ENCODE results near the gene DUSP21.
"Not testable (repeated sequence)": the region's sequence is repeated elsewhere in the genome, so short reads cannot be mapped to it uniquely, and the experiment has no call there.

Gene DUSP21

GRCh38 chrX:44843753-44844152 lies at the start of gene DUSP21:
Gene DUSP21 (plus strand): TSS chrX:44844021. CDS start chrX:44844133, 112 bp downstream.
- in situ Hi-C loops (cut with MboI; ENCODE audit: low sequenced_read_pairs) = loop anchor here (25.0 kb wide), 1 partner anchor 106 kb away; no protein-coding TSS in a partner anchor

- in situ Hi-C loops (cut with MboI; ENCODE audit: low sequenced_read_pairs) = no loop called here
These were observed 47.8 kb upstream of the DUSP21 start for GRCh38 chrX:44795945-44796450.

DNA sequence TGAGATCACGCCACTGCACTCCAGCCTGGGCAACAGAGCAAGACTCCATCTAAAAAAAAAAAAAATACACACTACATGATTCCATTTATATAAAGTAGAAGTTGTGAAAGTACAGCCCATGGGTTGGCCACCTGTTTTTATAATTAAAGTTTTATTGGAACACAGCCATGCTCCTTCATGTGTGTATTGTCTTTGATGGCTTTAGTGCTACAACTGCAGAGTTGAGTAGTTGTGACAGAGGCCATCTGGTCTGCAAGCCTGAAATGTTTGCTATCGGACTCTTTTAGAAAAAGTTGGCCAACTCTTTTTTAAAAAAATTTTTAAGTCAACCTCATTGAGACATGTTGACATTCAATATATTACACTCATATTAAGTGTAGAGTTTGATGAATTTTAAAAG lies 41.2 kb upstream of the DUSP21 start:
- in situ Hi-C loops (cut with MboI; ENCODE audit: low sequenced_read_pairs) = no loop called here

GRCh38 chrX:44815681-44816080 lies 28.1 kb upstream of the DUSP21 start:
- in situ Hi-C loops (cut with MboI; ENCODE audit: low sequenced_read_pairs) = no loop called here

- in situ Hi-C loops (cut with MboI; ENCODE audit: low sequenced_read_pairs) = no loop called here
These were observed 27.5 kb upstream of the DUSP21 start for GRCh38 chrX:44816367-44816766.

- in situ Hi-C loops (cut with MboI; ENCODE audit: low sequenced_read_pairs) = no loop called here
These were observed 26.8 kb upstream of the DUSP21 start for GRCh38 chrX:44817029-44817428.

GRCh38 chrX:44822601-44823000 lies 21.2 kb upstream of the DUSP21 start:
- in situ Hi-C loops (cut with MboI; ENCODE audit: low sequenced_read_pairs) = no loop called here

GRCh38 chrX:44823193-44823592 lies 20.6 kb upstream of the DUSP21 start:
- in situ Hi-C loops (cut with MboI; ENCODE audit: low sequenced_read_pairs) = not testable (repeated sequence)

GRCh38 chrX:44828008-44828605 lies 15.7 kb upstream of the DUSP21 start:
- in situ Hi-C loops (cut with MboI; ENCODE audit: low sequenced_read_pairs) = loop anchor here (25.0 kb wide), 1 partner anchor 91 kb away; no protein-coding TSS in a partner anchor

DNA sequence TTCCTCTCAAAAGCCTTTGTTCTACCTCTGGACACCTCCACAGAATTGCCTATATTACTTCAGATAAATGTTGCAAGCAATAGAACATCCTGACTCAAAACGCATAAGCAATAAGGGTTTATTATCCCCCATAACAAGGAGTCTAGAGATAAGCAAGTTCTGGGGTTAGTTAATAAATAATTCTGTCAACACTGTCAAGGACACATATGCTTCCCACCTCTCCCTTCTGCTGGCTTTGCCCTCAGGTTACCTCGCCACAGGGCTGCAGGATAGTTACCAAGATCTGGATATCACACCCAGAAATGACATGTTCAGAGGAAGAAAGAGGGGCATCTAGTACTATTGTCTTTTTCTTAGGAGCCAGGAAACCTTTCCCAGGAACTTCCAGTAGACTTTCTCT lies 14.0 kb upstream of the DUSP21 start:
- in situ Hi-C loops (cut with MboI; ENCODE audit: low sequenced_read_pairs) = loop anchor here (25.0 kb wide), 1 partner anchor 93 kb away; no protein-coding TSS in a partner anchor

GRCh38 chrX:44842550-44843317 lies 1.1 kb upstream of the DUSP21 start:
- in situ Hi-C loops (cut with MboI; ENCODE audit: low sequenced_read_pairs) = loop anchor here (25.0 kb wide), 1 partner anchor 105 kb away; no protein-coding TSS in a partner anchor

DNA sequence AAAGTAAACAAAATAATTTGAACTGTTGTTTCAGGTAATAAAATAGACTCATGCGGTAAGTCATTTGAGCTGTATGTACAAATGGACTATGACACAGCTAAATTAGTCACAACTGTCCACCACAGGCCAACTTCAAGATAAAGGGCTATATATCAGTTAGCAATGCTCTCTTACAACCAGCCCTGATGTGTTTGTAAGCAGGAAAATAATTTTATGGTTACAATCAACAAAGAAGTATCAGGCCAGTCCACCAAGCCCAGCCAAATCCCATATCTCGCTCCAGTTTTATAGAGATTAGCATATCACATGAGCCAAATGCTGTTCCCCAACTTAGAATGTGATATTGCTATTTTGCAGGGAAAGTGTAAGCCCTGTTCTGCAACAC lies 511 bp upstream of the DUSP21 start:
- in situ Hi-C loops (cut with MboI; ENCODE audit: low sequenced_read_pairs) = loop anchor here (25.0 kb wide), 1 partner anchor 106 kb away; no protein-coding TSS in a partner anchor

DNA sequence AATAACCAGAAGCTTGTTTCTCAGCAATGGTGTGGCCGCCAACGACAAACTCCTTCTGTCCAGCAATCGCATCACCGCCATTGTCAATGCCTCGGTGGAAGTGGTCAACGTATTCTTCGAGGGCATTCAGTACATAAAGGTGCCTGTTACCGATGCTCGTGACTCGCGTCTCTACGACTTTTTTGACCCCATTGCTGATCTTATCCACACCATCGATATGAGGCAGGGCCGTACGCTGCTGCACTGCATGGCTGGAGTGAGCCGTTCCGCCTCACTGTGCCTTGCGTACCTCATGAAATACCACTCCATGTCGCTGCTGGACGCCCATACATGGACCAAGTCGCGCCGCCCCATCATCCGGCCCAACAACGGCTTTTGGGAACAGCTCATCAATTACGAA lies 383 bp downstream of the DUSP21 start:
- in situ Hi-C loops (cut with MboI; ENCODE audit: low sequenced_read_pairs) = loop anchor here (25.0 kb wide), 1 partner anchor 107 kb away; no protein-coding TSS in a partner anchor

DNA sequence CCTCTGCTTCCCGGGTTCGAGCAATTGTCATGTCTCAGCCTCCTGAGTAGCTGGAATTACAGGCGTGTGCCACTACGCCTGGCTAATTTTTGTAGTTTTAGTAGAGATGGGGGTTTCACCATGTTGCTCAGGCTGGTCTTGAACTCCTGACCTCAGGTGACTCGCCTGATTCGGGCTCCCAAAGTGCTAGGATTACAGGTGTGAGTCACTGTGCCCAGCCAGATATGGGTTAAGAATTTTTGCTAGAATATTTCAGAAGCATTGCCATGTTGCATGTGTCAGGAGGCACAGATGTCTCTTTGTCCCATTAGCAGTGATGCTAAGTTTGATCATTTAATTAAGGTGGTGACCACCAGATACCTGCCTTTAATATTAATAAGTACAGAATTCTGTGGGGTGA lies 7.1 kb downstream of the DUSP21 start:
- in situ Hi-C loops (cut with MboI; ENCODE audit: low sequenced_read_pairs) = not testable (repeated sequence)

DNA sequence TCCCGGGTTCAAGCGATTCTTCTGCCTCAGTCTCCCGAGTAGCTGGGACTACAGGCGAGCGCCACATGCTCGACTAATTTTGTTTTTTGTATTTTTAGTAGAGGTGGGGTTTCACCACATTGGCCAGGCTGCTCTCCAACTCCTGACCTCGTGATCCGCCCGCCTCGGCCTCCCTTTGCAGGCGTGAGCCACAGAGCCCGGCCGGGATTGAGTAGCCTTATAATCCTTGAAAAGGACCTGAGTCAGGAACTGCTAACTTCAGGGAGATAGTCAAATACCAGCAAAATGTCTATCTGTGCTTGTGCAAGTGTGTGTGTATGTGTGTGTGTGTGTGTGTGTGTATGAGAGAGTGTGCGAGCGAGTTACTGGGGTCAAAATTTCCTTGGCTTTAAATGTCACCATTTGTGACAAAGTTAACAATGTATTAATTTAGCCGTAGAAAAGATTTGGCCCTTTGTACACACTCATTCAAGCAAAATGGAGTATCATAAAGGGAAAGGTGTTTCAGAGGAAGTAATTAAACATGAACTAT lies 27.4 kb downstream of the DUSP21 start:
- in situ Hi-C loops (cut with MboI; ENCODE audit: low sequenced_read_pairs) = no loop called here

- in situ Hi-C loops (cut with MboI; ENCODE audit: low sequenced_read_pairs) = no loop called here
These were observed 28.4 kb downstream of the DUSP21 start for GRCh38 chrX:44871931-44872820.

- in situ Hi-C loops (cut with MboI; ENCODE audit: low sequenced_read_pairs) = no loop called here
These were observed 29.1 kb downstream of the DUSP21 start, which contains the start of gene KDM6A for GRCh38 chrX:44872821-44873414. Gene KDM6A (plus strand): TSS chrX:44873188. CDS start chrX:44873552, 364 bp downstream.

DNA sequence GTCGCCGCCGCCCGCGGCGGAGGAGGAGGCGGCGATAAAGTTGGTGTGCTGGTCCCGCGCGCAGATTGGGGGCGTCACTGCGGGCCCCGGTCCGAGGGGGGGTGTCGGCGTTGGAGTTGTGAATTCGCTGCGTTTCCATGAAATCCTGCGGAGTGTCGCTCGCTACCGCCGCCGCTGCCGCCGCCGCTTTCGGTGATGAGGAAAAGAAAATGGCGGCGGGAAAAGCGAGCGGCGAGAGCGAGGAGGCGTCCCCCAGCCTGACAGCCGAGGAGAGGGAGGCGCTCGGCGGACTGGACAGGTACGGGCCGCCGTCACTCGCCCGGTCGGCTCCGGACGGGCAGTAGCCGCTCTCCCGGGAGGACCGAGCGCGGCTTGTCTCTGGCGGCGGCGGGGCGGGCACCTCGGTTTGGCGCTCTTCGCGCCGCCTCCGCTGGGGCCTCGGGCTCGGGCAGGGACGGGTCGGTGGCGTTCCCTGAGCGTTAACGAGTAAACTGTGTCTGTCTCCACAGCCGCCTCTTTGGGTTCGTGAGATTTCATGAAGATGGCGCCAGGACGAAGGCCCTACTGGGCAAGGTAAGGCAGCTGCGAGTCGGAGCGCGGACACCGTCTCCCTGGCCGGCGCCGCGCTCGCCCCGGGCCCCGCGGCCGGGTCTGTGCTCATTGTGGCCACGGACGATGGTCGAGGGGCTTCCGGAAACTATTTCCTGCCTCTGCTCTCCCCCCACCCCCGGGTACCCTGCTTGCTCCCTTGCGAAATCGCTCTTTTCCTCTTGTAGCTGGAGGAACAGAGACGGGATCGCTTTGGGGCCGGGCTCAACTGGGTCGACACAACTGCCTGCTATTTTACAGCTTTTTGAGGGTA lies 29.8 kb downstream of the DUSP21 start:
- in situ Hi-C loops (cut with MboI; ENCODE audit: low sequenced_read_pairs) = no loop called here

Measured in HL-60/S4 treated with retinoic acid at 250 ng/mL for 4 days and 3 days (cell line).